ENCODE data around the gene BRAP. TPM values are rescaled to one million over a fixed set of nuclear protein-coding genes. Genes with fewer than 3 reads are reported as not detected.
"Not testable (repeated sequence)": the region's sequence is repeated elsewhere in the genome, so short reads cannot be mapped to it uniquely, and the experiment has no call there.

Gene BRAP
- polyA plus RNA-seq, 1 of the 3 experiments (the other 2 are of a cell fraction) = 11.4 TPM

DNA sequence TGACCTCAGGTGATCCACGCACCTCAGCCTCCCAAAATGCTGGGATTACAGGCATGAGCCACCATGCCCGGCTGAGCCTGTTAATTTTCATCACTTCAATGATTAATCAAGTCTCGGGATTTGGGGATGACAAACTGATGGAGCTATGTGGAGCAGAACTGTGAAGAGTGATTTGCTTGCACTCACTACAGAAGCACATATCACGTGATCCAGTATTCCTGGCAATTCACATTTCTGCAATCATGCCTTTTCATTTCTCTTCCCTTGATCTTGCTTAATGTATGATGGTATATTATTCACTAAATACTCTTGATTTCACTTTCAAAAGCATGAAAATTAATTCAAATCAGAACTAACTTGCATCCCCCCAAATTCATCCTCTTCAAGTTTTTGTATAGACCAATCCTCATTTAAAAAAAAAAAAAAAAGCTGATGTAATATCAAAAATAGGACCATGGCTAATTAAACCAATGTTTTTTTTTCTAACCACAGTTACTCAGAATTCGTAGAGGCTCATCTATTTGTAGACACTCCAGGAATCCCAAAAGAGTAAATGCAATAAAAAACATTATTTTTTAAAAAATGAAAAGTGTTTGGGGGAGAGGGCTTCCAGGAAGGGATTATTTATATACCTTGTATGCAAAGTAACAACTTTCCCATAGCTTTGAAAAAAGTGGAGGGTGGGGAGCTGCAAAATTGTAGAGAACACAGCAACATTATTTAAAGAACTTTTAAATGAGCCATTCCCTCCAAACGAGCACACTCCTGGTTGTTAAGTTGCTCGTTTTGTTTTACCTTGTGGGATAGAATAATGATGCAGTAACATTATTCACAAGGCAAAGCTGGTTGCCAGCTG, 79.6 kb downstream of the BRAP start:
- no peak overlapping the region for H3K9ac ChIP-seq
- 70% methylated on average over 7 of the region's 7 CpGs for WGBS (ENCODE audit: low lambda C conversion rate)
- no peaks in the 10 kb centered on the region for H3K27me3 ChIP-seq (ENCODE audit: insufficient read depth)
- DNase-seq = no peak
- no peaks in the 10 kb centered on the region for H3K9me3 ChIP-seq
- H3F3A ChIP-seq (replicated peaks; ENCODE audit: insufficient read depth) = peaks cover 3% of the 10 kb centered on the region
- H3K27ac ChIP-seq (ENCODE audit: low read depth in 2 of 2, low read length in 1 of 2) = no peak overlapping the region
- H2AFZ ChIP-seq (ENCODE audit: low read depth) = no peak overlapping the region
- no peaks in the 10 kb centered on the region for H4K20me1 ChIP-seq (ENCODE audit: insufficient read depth)
- TF ChIP-seq CTCF (IDR thresholded peaks at IDR 0.05) (no peak), NRF1 (IDR thresholded peaks at IDR 0.05; ENCODE audit: low read depth, low read length) (no peak), TCF12 (IDR thresholded peaks at IDR 0.05) (no peak), EZH2phosphoT487 (IDR thresholded peaks at IDR 0.05; ENCODE audit: borderline replicate concordance, low read depth) (no peak), EP300 (IDR thresholded peaks at IDR 0.05; ENCODE audit: borderline replicate concordance in 1 of 2, low read depth in 1 of 2, low read length in 1 of 2) (no peak), SMC3 (IDR thresholded peaks at IDR 0.05; ENCODE audit: low read depth, low read length) (no peak), RXRA (IDR thresholded peaks at IDR 0.05; ENCODE audit: borderline replicate concordance, low read depth) (no peak), TEAD4 (IDR thresholded peaks at IDR 0.05; ENCODE audit: borderline replicate concordance, insufficient read depth) (no peak), TAF1 (IDR thresholded peaks at IDR 0.05; ENCODE audit: borderline replicate concordance, low read depth, low read length) (no peak), MEF2A (IDR thresholded peaks at IDR 0.05; ENCODE audit: borderline replicate concordance, low read depth) (no peak), RCOR1 (IDR thresholded peaks at IDR 0.05; ENCODE audit: low read length) (no peak), SIN3A (IDR thresholded peaks at IDR 0.05; ENCODE audit: borderline replicate concordance, low read depth, low read length) (no peak), POLR2AphosphoS5 (IDR thresholded peaks at IDR 0.05; ENCODE audit: low read depth, low read length) (no peak), CHD2 (IDR thresholded peaks at IDR 0.05; ENCODE audit: low read length, partially characterized antibody) (no peak), JUND (IDR thresholded peaks at IDR 0.05) (no peak), MXI1 (IDR thresholded peaks at IDR 0.05; ENCODE audit: low read depth, low read length) (no peak)
- TF ChIP-seq, protein P1, sequence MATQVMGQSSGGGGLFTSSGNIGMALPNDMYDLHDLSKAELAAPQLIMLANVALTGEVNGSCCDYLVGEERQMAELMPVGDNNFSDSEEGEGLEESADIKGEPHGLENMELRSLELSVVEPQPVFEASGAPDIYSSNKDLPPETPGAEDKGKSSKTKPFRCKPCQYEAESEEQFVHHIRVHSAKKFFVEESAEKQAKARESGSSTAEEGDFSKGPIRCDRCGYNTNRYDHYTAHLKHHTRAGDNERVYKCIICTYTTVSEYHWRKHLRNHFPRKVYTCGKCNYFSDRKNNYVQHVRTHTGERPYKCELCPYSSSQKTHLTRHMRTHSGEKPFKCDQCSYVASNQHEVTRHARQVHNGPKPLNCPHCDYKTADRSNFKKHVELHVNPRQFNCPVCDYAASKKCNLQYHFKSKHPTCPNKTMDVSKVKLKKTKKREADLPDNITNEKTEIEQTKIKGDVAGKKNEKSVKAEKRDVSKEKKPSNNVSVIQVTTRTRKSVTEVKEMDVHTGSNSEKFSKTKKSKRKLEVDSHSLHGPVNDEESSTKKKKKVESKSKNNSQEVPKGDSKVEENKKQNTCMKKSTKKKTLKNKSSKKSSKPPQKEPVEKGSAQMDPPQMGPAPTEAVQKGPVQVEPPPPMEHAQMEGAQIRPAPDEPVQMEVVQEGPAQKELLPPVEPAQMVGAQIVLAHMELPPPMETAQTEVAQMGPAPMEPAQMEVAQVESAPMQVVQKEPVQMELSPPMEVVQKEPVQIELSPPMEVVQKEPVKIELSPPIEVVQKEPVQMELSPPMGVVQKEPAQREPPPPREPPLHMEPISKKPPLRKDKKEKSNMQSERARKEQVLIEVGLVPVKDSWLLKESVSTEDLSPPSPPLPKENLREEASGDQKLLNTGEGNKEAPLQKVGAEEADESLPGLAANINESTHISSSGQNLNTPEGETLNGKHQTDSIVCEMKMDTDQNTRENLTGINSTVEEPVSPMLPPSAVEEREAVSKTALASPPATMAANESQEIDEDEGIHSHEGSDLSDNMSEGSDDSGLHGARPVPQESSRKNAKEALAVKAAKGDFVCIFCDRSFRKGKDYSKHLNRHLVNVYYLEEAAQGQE (IDR thresholded peaks at IDR 0.05; ENCODE audit: low read depth, low read length) = no peak
- no peak overlapping the region for H3K4me3 ChIP-seq (ENCODE audit: low read depth in 2 of 2, low read length in 1 of 2)
- POLR2A ChIA-PET = no interaction called here
- H3K79me2 ChIP-seq (ENCODE audit: insufficient read depth) = no peaks in the 10 kb centered on the region
- no peaks in the 10 kb centered on the region for H3K9me2 ChIP-seq
- H3K4me2 ChIP-seq = no peak overlapping the region
- H3K4me1 ChIP-seq (ENCODE audit: control insufficient read depth in 1 of 2, insufficient read depth in 2 of 2, low read depth in 1 of 2, low read length in 1 of 2) = no peaks in the 10 kb centered on the region
- H3K36me3 ChIP-seq (replicated peaks in 1 of 2; ENCODE audit: control insufficient read depth in 1 of 2, insufficient read depth in 2 of 2, low read length in 1 of 2) = no peaks in the 10 kb centered on the region
- CTCF ChIA-PET = interaction anchor here (1.8 kb wide), 1 partner anchor 209 kb away, joined by 5 read pairs; no protein-coding TSS in a partner anchor

DNA sequence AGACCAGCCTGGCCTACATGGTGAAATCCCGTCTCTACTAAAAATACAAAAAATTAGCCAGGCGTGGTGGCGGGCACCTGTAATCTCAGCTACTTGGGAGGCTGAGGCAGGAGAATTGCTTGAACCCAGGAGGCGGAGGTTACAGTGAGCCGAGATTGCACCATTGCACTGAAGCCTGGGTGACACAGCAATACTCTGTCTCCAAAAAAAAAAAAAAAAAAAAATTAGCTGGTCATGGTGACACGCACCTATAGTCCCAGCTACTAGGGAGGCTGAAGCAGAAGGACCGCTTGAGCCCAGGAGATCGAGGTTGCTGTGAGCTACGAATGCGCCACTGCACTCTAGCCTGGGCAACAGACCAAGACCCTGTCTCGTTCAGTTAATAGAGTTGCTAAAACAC, 82.9 kb downstream of the BRAP start:
- H3K27me3 ChIP-seq (ENCODE audit: insufficient read depth); H3K36me3 ChIP-seq (replicated peaks in 1 of 2; ENCODE audit: control insufficient read depth in 1 of 2, insufficient read depth in 2 of 2, low read length in 1 of 2); H2AFZ ChIP-seq (ENCODE audit: low read depth); H3K9me2 ChIP-seq; H3K9ac ChIP-seq; H3K9me3 ChIP-seq; H3K4me3 ChIP-seq (ENCODE audit: low read depth in 2 of 2, low read length in 1 of 2); CTCF ChIA-PET; H4K20me1 ChIP-seq (ENCODE audit: insufficient read depth); DNase-seq; POLR2A ChIA-PET; H3K27ac ChIP-seq (ENCODE audit: low read depth in 2 of 2, low read length in 1 of 2); H3K4me1 ChIP-seq (ENCODE audit: control insufficient read depth in 1 of 2, insufficient read depth in 2 of 2, low read depth in 1 of 2, low read length in 1 of 2); H3K4me2 ChIP-seq: not testable (repeated sequence)
- peaks cover 16% of the 10 kb centered on the region for H3K79me2 ChIP-seq (ENCODE audit: insufficient read depth)
- H3F3A ChIP-seq (replicated peaks; ENCODE audit: insufficient read depth) = peaks cover 18% of the 10 kb centered on the region
- WGBS (ENCODE audit: low lambda C conversion rate) = 97% methylated on average over 11 of the region's 11 CpGs
